Measurements from ENCODE around the gene EYS. TPM values are rescaled to one million over a fixed set of nuclear protein-coding genes. Genes with fewer than 3 reads are reported as not detected.

Gene EYS
- total and polyA plus RNA-seq, 2 experiments from 2014 or later, result under 0.01 to 0.15 TPM

GRCh38 chr6:64955435-64955848 is 751.6 kb downstream of the EYS start:
- H3K4me3 ChIP-seq, result no peak overlapping the region
- no peak for TF ChIP-seq CTCF (IDR thresholded peaks at IDR 0.05; ENCODE audit: low read depth, low read length)
- H3K27me3 ChIP-seq, result no peaks in the 10 kb centered on the region
- no peaks in the 10 kb centered on the region for H3K36me3 ChIP-seq
- no peaks in the 10 kb centered on the region for H3K4me1 ChIP-seq (ENCODE audit: low read depth)
- no peak for DNase-seq (ENCODE audit: low read depth in 1 of 2, low spot score in 1 of 2)
- H3K27ac ChIP-seq, result no peak overlapping the region
- no peaks in the 10 kb centered on the region for H3K9me3 ChIP-seq (ENCODE audit: low read depth)

GRCh38 chr6:64949257-64949656 is 757.8 kb downstream of the EYS start:
- Histone ChIP-seq H3K27ac (no peak overlapping the region), H3K4me3 (no peak overlapping the region), H3K4me1 (ENCODE audit: low read depth) (no peaks in the 10 kb centered on the region), H3K27me3 (no peaks in the 10 kb centered on the region), H3K36me3 (no peaks in the 10 kb centered on the region), H3K9me3 (ENCODE audit: low read depth) (no peaks in the 10 kb centered on the region)
- DNase-seq (ENCODE audit: low read depth in 1 of 2, low spot score in 1 of 2), result no peak
- no peak for TF ChIP-seq CTCF (IDR thresholded peaks at IDR 0.05; ENCODE audit: low read depth, low read length)

DNA sequence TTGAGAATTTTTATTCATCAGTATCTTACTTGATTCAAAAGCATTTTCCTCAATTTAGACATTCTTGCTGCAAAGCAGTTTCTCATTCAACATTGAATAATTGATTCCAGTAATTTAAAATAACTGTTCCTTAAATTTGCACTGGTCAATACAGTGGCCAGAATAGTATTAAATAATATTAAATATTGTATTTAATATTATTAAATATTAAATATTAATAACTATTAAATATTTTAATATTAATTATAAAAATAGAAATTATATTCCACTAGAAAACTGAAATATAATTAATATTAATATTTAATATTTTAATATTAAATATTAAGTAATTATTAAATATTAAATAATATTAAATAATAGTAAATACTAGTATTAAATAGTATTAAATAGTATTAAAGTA is 758.8 kb downstream of the EYS start:
- no peak for DNase-seq (ENCODE audit: low read depth in 1 of 2, low spot score in 1 of 2)
- no peaks in the 10 kb centered on the region for H3K9me3 ChIP-seq (ENCODE audit: low read depth)
- H3K4me1 ChIP-seq (ENCODE audit: low read depth), result no peaks in the 10 kb centered on the region
- H3K4me3 ChIP-seq, result no peak overlapping the region
- H3K36me3 ChIP-seq, result no peaks in the 10 kb centered on the region
- H3K27ac ChIP-seq, result no peak overlapping the region
- no peak for TF ChIP-seq CTCF (IDR thresholded peaks at IDR 0.05; ENCODE audit: low read depth, low read length)
- H3K27me3 ChIP-seq, result no peaks in the 10 kb centered on the region

- Histone ChIP-seq H3K27me3 (no peaks in the 10 kb centered on the region), H3K36me3 (no peaks in the 10 kb centered on the region), H3K4me1 (ENCODE audit: low read depth) (no peaks in the 10 kb centered on the region), H3K4me3 (no peak overlapping the region), H3K27ac (no peak overlapping the region), H3K9me3 (ENCODE audit: low read depth) (no peaks in the 10 kb centered on the region)
- no peak for TF ChIP-seq CTCF (IDR thresholded peaks at IDR 0.05; ENCODE audit: low read depth, low read length)
- DNase-seq (ENCODE audit: low read depth in 1 of 2, low spot score in 1 of 2), result no peak
These were observed 761.6 kb downstream of the EYS start for GRCh38 chr6:64945450-64945849.

DNA sequence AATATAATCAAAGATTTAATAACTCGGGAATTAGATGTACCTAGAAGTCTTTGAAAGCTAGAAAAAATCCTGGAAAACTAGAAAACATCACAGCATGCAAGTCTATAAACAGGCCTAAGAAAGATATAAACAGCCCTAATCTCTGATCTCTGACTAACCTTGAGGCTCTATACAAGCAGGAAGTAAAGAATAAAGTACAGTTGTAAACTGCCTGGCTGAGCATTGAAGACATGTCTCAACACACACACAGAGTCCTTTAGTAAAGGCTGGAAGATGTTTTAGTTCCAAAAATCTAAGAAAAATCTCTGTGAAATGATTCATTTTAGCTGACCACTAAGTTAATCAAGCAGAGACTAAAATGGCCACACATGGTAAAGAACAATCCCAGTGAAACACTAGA is 774.5 kb downstream of the EYS start:
- H3K27me3 ChIP-seq, result no peaks in the 10 kb centered on the region
- H3K4me3 ChIP-seq, result no peak overlapping the region
- no peak overlapping the region for H3K27ac ChIP-seq
- no peak for DNase-seq (ENCODE audit: low read depth in 1 of 2, low spot score in 1 of 2)
- no peaks in the 10 kb centered on the region for H3K4me1 ChIP-seq (ENCODE audit: low read depth)
- no peaks in the 10 kb centered on the region for H3K9me3 ChIP-seq (ENCODE audit: low read depth)
- no peak for TF ChIP-seq CTCF (IDR thresholded peaks at IDR 0.05; ENCODE audit: low read depth, low read length)
- H3K36me3 ChIP-seq, result no peaks in the 10 kb centered on the region

- Histone ChIP-seq H3K27me3 (no peaks in the 10 kb centered on the region), H3K9me3 (ENCODE audit: low read depth) (no peaks in the 10 kb centered on the region), H3K4me1 (ENCODE audit: low read depth) (no peaks in the 10 kb centered on the region), H3K27ac (no peak overlapping the region), H3K36me3 (no peaks in the 10 kb centered on the region), H3K4me3 (no peak overlapping the region)
- no peak for DNase-seq (ENCODE audit: low read depth in 1 of 2, low spot score in 1 of 2)
- no peak for TF ChIP-seq CTCF (IDR thresholded peaks at IDR 0.05; ENCODE audit: low read depth, low read length)
These were observed 776.3 kb downstream of the EYS start for GRCh38 chr6:64930681-64931080.

All from cardiac muscle cell (in vitro differentiated cells and primary cell).